Ovary (tissue), 3 donors: ENCODE data around the gene CREM.

Experiments
- CTCF ChIP-seq, 3 donors: fragments of 450-650 bp in 2 of 3; fragments of 200-600 bp in 1 of 3; IDR thresholded peaks; one replicate each; pipeline versions ENCODE4 v1.5.1 to v1.8.0; 2016 to 2022; ENCODE audit warnings: antibody characterized with exemption in 3 of 3, mild to moderate bottlenecking in 1 of 3
- POLR2A ChIP-seq: fragments of 450-650 bp; IDR thresholded peaks from one replicate; pipeline ENCODE4 v1.6.1; 2017; ENCODE audit warnings: antibody characterized with exemption, mild to moderate bottlenecking, moderate library complexity
- donor health status: DM: no; HTN: no; CAD: no.

GRCh38 chr10:35211390-35211789 lies 84.7 kb downstream of the CREM start:
- TF ChIP-seq CTCF (IDR thresholded peaks at IDR 0.05) (no peak), POLR2A (no peak)
